H1 (cell line): ENCODE data around the gene RNF31. TPM values are rescaled to one million over a fixed set of nuclear protein-coding genes. Genes with fewer than 3 reads are reported as not detected.
A peak's percentile ranks its signal among the peaks of the same experiment; 100 is the strongest.

Source experiments
- CTCF ChIP-seq, 3 experiments: IDR thresholded peaks; 1 replicate in 2 of 3; 2 replicates in 1 of 3; pipeline versions ENCODE4 v1.5.1 to v1.6.1; 2011; ENCODE audit warnings: low read length in 3 of 3, mild to moderate bottlenecking in 3 of 3, inconsistent platforms in 2 of 3, low read depth in 1 of 3, moderate library complexity in 1 of 3; ENCODE audit not compliant: insufficient read depth in 1 of 3; ENCODE audit errors: control extremely low read depth in 1 of 3
- KDM4A ChIP-seq: IDR thresholded peaks from one replicate; pipeline ENCODE4 v1.7.1; 2012; ENCODE audit warnings: low read depth, mild to moderate bottlenecking, moderate library complexity, low read length, inconsistent platforms; ENCODE audit not compliant: severe bottlenecking
- KDM5A ChIP-seq: fragments of 200-600 bp; IDR thresholded peaks from 2 replicates; pipeline ENCODE4 v1.7.1; 2012; ENCODE audit warnings: mild to moderate bottlenecking, low read length, inconsistent platforms, mixed read lengths
- TBP ChIP-seq: IDR thresholded peaks from 2 replicates; pipeline ENCODE4 v1.6.1; 2011; ENCODE audit warnings: low read depth, low read length, improper control_type of control experiment
- USF2 ChIP-seq: IDR thresholded peaks from 2 replicates; pipeline ENCODE4 v1.6.1; 2011; ENCODE audit warnings: low read length, improper control_type of control experiment
- polyA plus RNA-seq, 7 experiments: library from polyadenylated mRNA; depleted of rRNA in 3 of 7; stranded (reverse) in 5 of 7; unstranded in 2 of 7; fragments of >200 nt in 5 of 7; fragments of 200-250 nt in 2 of 7; gene quantifications; 1 replicate in 5 of 7; 2 replicates in 1 of 7; 4 replicates in 1 of 7; pipeline versions ENCODE4 v1.2.1 to v1.2.3, GENCODE V29; 2011 to 2013; ENCODE audit warnings: missing spikeins in 2 of 7, mixed read lengths in 2 of 7
- total RNA-seq: library from RNA; stranded (reverse); fragmentation: NEBNext Ultra II Directional; extraction: Animal tissue kit (Norgen Biotek cat#: 25700); gene quantifications from 2 replicates; pipeline ENCODE4 v1.2.1, GENCODE V29; 2021

The RNF31 gene
- total and polyA plus RNA-seq, 2 of the 8 experiments (the other 6 are each of a cell fraction or from before 2014, with no cell fraction given), result 17.5 to 72.0 TPM

GRCh38 chr14:24195186-24196070 lies 48.1 kb downstream of the RNF31 start, which contains the start of gene TM9SF1 (continued):
- peak; percentile 63; the same call in 1 of the 2 replicates for TF ChIP-seq TBP
- TF ChIP-seq USF2, result 0 out of 2 replicates have a peak, but pooled peaks have one; percentile 21
- TF ChIP-seq KDM4A, result peak; percentile 35
- peak in 1 of 3 experiments; percentile 8; a peak in 1 of 4 replicates for TF ChIP-seq CTCF (IDR thresholded peaks at IDR 0.05; ENCODE audit: control extremely low read depth in 1 of 3, insufficient read depth in 1 of 3, low read depth in 1 of 3, low read length in 3 of 3)
- TF ChIP-seq KDM5A, result 0 out of 2 replicates have a peak, but pooled peaks have one; percentile 9
